Transverse colon (tissue), 4 donors: Measurements from ENCODE around the gene SYT1.

Experiments
- CTCF ChIP-seq, 5 experiments: fragments of 200-600 bp in 3 of 5; fragments of 450-650 bp in 2 of 5; sonication (generic) in 3 of 5; IDR thresholded peaks; 1 replicate in 2 of 5; 2 replicates in 3 of 5; pipeline ENCODE4 v1.5.1; 2016 to 2017; ENCODE audit warnings: antibody characterized with exemption in 5 of 5, inconsistent platforms in 3 of 5, mild to moderate bottlenecking in 2 of 5, moderate library complexity in 1 of 5
- POLR2A ChIP-seq: fragments of 450-650 bp; IDR thresholded peaks from one replicate; pipeline ENCODE4 v1.6.1; 2016; ENCODE audit warnings: antibody characterized with exemption, mild to moderate bottlenecking, moderate library complexity
- POLR2AphosphoS5 ChIP-seq, 3 donors: sonication (generic); formaldehyde crosslinking; IDR thresholded peaks; one replicate each; pipeline ENCODE4 v1.6.1; 2016; ENCODE audit warnings: antibody characterized with exemption in 3 of 3

GRCh38 chr12:79415321-79415720 lies 550.7 kb downstream of the SYT1 start:
- no peak for TF ChIP-seq CTCF (IDR thresholded peaks at IDR 0.05)
- TF ChIP-seq POLR2A = no peak
- no peak for TF ChIP-seq POLR2AphosphoS5 (IDR thresholded peaks at IDR 0.05)
